Testis (tissue), 2 donors: ENCODE results near the gene CELA2A.

Source experiments
- CTCF ChIP-seq, 3 experiments: fragments of 450-650 bp in 2 of 3; fragments of 200-600 bp in 1 of 3; sonication (generic) in 1 of 3; IDR thresholded peaks; one replicate each; pipeline ENCODE4 v1.5.1; 2016 to 2019; ENCODE audit warnings: antibody characterized with exemption in 3 of 3, mild to moderate bottlenecking in 2 of 3, moderate library complexity in 1 of 3
- POLR2A ChIP-seq: fragments of 450-650 bp; IDR thresholded peaks from one replicate; pipeline ENCODE4 v1.6.1; 2017; ENCODE audit warnings: antibody characterized with exemption, mild to moderate bottlenecking, moderate library complexity

- TF ChIP-seq CTCF (IDR thresholded peaks at IDR 0.05) (no peak), POLR2A (no peak)
Measured at GRCh38 chr1:15507278-15507677, 50.7 kb downstream of the CELA2A start.
